Measurements from ENCODE around the gene TRPM5.
"Not testable (repeated sequence)": the region's sequence is repeated elsewhere in the genome, so short reads cannot be mapped to it uniquely, and the experiment has no call there.

The TRPM5 gene, protein sequence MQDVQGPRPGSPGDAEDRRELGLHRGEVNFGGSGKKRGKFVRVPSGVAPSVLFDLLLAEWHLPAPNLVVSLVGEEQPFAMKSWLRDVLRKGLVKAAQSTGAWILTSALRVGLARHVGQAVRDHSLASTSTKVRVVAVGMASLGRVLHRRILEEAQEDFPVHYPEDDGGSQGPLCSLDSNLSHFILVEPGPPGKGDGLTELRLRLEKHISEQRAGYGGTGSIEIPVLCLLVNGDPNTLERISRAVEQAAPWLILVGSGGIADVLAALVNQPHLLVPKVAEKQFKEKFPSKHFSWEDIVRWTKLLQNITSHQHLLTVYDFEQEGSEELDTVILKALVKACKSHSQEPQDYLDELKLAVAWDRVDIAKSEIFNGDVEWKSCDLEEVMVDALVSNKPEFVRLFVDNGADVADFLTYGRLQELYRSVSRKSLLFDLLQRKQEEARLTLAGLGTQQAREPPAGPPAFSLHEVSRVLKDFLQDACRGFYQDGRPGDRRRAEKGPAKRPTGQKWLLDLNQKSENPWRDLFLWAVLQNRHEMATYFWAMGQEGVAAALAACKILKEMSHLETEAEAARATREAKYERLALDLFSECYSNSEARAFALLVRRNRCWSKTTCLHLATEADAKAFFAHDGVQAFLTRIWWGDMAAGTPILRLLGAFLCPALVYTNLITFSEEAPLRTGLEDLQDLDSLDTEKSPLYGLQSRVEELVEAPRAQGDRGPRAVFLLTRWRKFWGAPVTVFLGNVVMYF (N-terminal part only)

DNA sequence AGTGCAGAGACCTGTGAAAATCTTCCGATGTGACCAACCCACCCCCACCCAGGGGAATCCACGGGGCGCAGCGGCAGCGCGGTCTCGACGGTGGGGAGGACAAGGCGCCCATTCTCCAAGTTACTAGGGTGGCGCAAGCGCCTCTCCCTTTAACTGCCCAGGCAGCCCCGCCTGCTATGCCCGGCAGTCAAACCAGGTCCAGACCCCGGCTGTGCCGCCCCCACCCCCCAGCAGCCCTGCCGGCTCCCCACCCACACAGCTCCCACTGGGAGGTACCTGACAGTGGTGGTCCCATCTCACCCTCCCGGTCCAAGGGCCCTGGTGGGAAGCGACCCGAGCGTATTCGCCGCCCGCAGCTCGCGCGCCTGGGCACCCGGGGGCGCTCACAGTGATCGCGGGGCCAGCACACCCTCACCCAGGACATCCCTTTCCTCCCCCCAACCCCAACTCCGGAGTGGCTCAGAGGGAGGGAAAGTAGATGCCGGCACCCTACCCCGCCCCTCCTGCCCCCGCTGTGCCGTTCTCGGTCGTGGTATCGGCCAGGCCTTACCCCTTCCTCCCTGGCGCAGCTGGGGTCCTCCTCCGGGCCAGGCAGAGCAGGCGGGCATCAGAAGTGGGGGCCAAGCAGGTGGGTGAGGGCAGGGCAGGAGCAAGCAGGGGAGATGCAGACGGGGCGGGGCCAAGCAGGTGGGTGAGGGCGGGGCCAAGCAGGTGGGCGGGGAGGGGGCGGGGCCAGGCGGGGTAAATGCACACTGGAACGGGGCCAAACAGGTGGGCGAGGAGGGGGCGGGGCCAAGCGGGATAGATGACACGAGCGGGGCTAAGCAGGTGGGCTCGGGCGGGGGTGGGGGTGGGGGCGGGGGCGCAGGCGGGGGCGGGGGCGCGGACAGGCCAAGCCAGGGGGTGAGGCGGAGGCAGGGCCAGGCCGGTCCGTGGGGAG is at the start of gene TRPM5:
Gene TRPM5, minus strand, starts transcription at position 634 of the 940 bp plus-strand sequence. CDS start 21,478 bp downstream, outside the sequence.
- DNase-seq (ENCODE audit: low read depth) = peak; percentile 43

DNA sequence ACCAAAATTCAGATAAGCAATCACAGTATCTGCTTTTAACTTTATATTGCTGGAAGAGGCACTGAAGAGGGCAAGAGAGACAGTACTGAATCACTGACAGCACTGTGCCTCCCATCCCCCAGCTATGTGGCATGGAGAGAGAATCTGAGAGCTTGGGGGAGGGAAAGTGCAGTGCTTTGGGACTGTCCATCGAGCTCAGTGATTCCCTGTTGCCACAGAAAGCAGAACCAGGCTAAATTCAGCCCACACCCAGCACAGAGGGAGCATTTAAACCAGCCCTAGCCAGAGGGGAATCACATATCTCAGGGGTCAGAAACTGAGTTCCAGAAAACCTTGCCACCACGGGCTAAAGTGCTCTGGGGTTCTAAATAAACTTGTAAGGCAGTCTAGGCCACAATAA is 44.8 kb upstream of the TRPM5 start:
- DNase-seq (ENCODE audit: low read depth) = no peak

DNA sequence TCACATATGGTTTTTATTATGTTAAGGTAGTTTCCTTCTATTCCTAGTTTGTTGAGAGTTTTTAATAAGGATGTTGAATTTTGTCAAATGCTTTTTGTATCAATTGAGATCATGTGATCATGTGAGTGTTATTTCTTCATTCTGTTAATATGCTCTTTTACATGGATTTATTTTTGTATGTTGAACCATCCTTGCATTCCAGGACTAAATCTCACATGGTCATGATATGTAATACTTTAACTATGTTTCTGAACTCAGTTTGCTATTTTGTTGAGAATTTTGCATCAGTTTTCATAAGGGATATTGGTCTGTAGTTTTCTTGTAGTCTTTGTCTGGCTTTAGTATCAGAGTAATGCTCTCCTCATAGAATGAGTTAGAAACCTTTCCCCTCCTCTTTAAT is 43.7 kb upstream of the TRPM5 start:
- no peak for DNase-seq (ENCODE audit: low read depth)

DNA sequence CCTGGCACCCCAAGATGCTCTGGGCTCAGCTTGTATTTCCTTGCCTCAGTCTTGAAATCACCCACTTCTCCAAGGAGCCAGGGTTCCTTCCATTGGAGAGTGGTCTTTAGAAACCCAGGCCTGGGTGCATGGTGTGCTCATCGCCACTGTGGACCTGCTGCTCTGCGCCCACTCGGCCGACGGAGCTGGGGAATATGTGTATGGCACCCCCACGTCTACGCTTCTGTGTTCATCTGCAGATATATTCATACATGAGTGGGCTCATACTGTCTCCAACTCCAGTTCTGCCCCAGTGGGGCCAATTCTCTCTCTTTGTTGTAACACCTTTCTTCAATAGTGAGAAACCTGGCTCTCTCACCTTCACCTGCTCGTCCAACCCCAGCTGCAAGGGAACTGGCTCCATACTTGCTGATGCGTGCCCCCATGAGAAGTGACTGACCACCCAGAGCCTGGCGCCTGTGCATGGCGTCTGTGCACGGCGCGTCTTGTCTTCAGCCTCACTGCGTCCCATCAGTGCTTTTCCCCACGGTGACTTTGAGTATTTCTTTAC is 40.3 kb upstream of the TRPM5 start:
- DNase-seq (ENCODE audit: low read depth) = no peak

DNA sequence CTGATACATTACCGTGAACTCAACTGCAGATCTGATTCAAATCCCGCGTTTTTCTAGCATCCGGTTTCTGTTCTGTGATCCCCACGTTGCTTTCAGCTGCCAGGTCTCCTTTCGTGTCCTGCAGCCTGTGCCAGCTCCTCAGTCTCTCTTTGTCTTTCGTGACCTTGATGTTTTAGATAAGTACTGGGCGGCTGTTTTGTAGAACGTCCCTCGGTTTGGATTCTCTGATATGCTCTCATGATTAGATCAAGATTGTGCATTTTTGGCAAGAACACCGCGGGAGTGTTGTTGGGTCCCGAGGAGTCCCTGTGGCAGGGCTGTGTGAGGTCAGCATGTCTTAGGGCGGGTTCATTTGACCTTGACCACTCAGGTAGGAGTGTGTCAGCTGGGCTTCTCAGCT is 39.1 kb upstream of the TRPM5 start:
- DNase-seq (ENCODE audit: low read depth) = no peak

DNA sequence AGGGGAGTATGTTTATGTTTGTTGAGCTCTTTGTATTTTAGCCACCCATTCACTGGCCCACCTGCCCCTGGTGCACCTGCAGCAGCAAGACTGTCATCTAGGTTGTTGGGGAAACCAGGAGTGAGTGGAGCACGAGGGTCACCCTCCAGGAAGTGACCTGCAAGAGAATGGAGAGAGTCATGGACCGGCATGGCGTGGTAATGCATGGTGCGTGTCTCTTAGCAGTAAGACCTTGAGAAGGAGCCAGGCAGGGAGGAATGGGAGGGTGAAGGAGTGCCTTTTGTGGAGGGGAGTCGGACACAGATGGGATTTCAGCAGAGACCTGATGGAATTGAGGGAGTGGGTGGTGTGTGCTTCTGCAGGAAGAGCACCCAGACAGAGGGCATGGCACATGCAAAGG is 38.4 kb upstream of the TRPM5 start:
- no peak for DNase-seq (ENCODE audit: low read depth)

DNA sequence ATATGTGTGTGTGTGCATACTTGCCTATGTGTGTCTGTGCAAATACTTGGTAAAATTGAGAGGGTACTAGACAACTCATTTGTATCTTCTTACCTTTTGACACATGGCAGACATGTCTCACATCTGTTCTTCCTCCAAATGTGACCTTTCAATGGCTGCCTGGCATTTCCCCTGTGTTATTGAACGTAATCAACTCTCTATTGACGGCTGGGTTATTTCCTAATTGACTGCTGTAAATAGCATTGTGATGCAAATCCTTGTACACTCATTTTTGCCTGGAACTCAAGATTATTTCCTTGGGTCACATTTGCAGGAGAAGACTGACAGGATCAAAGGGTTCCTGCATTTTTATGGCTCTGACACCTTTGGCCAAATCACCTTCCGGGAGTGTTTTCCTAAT is 37.9 kb upstream of the TRPM5 start:
- DNase-seq (ENCODE audit: low read depth) = no peak

DNA sequence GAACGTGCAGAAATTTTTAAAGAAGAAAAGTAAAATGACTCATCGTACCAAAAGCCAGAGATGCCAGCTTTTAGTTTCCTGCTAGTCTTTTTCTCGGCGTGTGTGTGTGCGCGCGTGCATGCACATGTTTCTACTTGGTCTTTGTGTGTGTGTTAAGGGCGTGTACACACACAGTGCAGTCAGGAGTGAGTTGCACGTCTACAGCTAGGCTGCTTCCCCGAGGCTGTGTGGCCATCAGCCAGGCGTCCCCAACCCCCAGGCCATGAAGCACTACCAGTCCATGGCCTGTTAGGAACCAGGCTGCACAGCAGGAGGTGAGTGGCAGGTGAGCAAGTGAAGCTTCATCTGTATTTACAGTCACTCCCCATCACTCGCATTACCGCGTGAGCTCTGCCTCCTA is 36.9 kb upstream of the TRPM5 start:
- DNase-seq (ENCODE audit: low read depth) = no peak

DNA sequence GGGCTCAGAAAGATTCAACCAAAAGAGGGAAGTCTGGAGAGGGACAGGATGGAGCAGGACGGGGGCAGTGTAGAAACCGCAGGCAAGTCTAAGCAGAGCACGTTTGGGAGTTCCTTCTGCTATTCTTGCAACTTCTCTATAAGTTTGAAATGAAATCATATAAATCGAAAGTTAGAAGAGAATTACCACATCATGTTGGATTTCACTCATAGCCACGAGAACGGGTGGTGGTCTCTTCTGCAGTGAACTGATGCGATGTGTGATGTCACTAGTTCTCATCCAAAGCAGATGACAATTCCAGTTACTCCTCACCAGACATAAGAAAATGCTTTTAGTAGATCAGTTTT is 36.5 kb upstream of the TRPM5 start:
- DNase-seq (ENCODE audit: low read depth) = no peak

DNA sequence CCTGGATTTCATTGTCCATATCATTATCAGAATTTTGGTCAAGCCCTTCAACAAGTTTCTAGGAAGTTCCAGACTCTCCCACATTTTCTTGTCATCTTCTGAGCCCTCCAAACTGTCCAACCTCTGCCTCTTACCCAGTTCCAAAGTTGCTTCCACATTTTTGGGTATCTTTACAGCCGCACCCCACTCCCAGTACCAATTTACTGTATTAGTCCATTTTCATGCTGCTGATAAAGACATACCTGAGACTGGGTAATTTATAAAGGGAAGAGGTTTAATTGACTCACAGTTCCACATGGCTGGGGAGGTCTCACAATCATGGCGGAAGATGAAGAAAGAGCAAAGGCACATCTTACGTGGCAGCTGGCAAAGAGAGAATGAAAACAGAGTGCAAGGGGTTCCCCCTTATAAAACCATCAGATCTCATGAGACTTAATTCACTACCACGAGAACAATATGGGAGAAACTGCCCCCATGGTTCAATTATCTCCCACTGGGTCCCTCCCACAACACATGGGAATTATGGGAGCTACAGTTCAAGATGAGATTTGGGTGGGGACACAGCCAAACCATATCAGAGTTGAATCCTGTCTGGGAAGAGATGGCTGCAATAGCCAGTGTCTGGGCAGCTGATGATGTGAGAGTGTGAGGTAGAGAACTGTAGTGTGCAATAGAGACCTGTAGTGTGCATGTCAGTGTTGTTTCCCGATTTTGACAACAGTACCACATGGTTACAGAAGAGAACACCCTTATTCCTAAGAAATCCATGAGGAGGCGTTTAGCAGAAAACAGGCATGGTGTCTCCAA is 36.0 kb upstream of the TRPM5 start:
- DNase-seq (ENCODE audit: low read depth) = not testable (repeated sequence)

DNA sequence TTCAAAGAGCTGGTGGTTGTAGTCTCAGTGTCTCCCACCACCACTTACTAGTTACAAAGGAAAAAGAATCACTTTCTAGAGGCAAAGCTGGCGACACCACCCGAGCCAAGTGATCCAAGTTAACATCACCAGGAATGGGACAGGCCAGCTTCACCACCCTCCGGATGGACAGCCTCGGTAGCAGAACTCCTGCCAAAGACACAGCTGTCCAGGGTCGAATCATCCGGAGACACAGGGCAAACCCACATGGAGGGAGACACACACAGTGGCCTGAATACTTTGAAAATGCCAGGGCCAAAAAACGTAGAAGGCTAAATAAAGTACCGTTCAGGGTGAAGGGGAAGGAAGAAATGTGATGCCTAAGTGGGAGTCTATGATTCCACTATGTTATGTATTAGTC is 33.6 kb upstream of the TRPM5 start:
- DNase-seq (ENCODE audit: low read depth) = no peak

DNA sequence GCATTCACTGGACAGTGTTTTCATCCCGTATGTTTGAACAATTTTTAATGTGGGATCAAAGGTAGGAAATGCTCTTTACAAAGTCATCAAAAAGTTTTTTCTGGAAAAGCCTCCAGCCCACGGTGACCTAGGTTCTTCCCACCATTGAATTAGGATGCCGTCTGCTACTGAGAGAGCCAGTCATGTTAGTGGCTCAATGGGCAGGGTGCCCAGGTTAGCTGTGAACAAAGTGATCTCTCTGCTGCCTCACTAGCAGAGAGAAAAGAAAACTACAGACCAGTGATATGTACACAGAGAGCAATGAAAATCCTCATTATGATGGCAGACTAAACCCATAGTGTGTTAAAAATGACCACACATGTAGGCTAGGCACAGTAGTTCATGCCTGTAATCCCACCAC is 32.9 kb upstream of the TRPM5 start:
- no peak for DNase-seq (ENCODE audit: low read depth)

DNA sequence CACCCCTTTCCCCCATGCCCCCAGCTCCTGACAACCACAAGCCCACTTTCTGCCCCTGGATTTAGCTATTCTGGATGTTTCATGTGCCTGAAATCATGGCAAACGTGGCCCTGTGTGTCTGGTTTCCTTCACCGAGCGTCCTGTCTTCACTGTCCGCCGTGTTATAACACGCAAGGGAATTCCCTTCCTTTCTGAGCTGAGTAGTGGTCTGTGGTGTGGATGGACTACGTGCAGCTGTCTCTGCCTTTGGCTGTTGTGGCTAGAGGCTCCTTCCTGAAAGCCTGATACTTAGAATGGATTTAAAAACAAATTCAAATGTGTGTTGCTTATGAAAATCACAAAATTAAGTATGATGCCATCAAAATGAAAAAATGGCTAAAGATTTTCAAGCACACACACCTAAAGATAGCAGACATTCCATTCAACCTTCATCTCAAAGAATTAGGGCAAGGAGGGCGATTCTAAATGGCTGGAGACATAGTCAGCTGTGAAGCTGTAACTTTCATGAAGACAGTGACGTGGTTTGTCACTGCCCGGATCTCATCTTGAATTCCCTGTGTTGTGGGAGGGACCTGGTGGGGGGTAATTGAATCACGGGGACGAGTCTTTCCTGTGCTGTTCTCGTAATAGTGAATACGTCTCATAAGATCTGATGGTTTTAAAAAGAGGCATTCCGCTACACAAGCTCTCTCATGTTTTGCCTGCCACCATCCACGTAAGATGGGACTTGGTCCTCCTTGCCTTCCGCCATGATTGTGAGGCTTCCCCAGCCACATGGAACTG is 31.0 kb upstream of the TRPM5 start:
- DNase-seq (ENCODE audit: low read depth) = no peak

DNA sequence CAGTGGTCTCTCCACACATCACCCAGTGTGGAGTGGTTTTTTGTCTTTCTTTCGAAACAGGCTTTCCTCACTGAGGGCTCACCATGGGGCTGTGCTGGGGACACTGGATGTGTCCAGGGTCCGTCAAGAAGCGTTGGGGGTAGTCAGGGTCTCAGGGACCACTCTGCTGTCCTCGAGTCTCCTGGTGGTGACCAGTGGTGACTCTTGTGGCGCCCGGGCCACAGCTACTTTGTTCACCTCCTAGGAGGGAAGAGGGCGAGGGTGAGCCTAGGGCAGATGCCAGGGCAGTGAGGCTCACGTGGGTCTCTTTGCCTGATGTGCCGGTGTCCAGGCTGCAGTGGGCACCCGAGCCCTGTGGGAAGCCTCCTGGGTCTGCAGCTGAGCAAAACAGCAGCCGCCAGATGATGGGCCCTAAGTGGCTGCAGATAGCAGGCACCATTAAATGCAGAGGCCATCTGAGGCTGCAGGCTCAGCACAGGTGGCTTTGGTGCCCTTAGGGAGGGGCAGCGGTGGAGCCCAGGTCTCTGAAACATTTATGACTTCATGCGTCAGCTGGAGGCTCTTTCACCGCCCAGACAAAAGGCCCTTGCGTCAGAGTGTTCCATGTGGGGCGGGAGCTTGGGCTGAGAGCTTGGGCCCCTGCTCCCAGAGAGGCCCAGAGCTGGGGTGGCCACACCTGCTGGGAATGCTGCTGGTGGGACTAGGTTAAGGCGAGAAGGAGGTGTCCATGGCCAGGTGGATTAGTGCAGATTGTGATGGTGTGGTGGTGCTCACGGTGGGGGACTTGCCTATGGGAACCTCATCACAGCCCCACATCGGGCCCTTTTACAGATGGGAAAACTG is 30.0 kb upstream of the TRPM5 start:
- no peak for DNase-seq (ENCODE audit: low read depth)

DNA sequence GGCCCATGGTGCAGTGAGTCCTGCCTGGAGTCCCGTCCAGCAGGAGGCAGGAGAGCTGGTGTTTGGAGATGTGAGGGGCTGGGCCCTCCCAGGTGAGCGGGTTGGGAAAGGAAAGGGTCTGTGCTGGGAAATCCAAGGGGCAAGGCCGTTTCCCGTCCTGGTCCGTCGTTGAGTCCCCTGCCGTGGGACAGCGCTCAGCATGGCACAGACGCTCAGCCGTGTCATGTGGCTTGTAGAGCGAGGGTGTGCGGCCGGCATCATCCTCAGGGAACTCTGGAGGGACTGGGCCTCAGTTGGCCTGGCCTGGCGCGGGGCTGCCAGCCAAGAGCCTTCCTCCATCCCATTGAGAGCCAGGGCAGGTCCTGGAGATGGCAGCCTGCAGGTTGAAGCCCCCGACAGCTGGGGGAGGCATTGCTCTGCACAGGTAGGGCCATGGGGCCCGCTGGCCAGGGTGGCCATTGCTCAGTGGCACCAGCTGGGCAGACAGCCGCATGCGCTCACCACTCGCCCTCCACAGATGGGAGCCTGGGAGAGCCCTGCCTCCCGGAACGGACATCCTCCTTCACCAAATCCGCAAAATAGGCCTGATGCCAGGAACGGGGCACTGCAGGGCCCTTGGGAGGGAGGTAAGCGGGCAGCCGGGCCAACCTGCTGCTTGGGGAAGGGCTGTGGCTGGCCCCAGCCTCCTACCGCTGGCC is 29.2 kb upstream of the TRPM5 start:
- DNase-seq (ENCODE audit: low read depth) = no peak

DNA sequence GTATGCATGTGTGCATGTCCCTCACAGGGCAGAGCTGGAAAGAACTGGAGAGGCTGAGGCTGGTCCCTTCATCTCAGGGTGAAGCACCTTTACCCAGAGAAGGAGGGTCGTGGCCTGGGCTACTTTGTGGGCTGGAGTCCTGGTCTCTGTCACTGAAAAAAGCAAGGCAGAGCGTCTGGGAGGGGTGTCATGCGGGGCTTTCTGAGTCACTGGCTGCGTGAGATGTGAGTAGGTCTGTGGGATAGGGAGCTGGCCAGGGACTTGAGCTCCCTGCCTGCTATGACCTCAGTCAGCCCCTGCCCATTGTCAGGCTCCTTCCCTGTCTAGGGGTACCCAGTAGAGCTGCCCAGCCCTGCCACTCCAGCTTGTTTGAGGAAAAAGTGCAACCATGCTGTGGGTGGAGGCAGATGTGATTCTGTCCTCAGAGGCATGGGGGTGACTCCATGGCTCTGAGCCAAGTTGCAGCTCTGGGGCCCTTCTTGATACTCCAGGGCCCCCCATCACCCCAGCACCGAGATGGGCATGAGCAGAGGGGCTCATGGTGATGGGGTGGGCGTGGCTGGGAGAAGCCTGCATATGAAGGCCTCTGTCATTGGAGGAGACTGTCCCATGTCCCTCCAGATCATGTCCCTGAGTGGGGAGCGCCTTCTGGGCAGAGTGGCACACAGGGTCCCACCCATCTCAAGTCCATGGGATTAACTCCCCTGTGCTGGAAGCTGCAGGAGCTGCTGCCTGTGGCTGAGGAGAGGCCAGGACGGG is 28.3 kb upstream of the TRPM5 start:
- DNase-seq (ENCODE audit: low read depth) = no peak

DNA sequence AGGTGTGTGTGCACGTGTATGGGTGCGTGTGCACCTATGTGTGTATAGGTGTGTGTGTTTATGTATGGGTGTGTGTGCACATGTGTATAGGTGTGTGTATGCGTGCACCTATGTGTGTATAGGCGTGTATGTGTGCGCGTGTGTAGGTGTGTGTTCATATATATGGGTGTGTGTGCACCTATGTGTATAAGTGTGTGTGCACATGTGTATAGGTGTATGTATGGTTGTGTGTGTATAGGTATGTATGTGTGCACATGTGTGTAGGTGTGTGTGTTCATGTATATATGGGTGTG is 27.4 kb upstream of the TRPM5 start:
- no peak for DNase-seq (ENCODE audit: low read depth)

DNA sequence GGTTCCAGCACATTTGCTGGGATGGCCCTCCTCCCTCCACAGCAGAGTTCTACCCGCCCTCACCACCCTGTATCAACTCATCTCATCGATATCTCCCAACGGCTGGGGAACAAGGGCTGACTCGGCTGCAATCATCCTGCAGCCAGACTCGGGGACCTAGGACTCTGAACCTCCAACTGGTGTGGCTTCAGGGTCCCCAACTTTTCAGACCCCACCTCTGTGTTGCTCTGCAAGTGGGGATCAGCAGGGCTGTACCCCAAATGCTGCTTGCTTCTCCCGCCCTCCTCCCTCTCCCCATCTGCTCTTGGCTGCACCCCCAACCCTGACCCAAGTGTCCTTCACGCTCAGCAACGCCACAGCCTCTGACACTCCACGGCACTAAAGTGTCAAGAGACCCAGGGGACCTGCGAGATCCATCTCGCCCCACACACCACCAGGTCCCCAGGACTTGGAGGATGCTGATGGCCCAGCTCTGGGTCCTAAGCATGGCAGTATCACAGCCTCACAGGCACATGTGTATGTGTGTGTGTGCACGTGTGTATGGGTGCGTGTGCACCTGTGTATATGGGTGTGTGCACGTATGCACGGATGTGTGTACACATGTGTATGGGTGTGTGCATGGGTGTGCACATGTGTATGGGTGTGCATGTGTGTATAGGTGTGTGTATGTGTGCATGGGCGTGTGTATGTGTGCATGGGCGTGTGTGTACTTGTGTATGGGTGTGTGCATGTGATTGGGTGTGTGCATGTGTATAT is 26.9 kb upstream of the TRPM5 start:
- no peak for DNase-seq (ENCODE audit: low read depth)

Data from stimulated activated CD8-positive, alpha-beta memory T cell treated with anti-CD3 and anti-CD28 coated beads, Interleukin-15, amount 100 ng/mL, for 24 hours (primary cell).